Cardiac septum (tissue), 1 donor: Measurements from ENCODE around the gene MAP2. TPM values are rescaled to one million over a fixed set of nuclear protein-coding genes. Genes with fewer than 3 reads are reported as not detected.

Experiments
- DNase-seq: peaks from one replicate; pipeline ENCODE4 v3.0.0-alpha.2; 2020; ENCODE audit warnings: low spot score
- intact Hi-C: fragments of 100-400 bp; cut with DNase I; formaldehyde crosslinking; loops from one replicate; pipeline ENCODE4 v1.14.0; 2022
- total RNA-seq: library from RNA; stranded (reverse); fragmentation: NEBNext Ultra II Directional; extraction: Animal tissue kit (Norgen Biotek cat#: 25700); gene quantifications from one replicate; pipeline ENCODE4 v1.2.1, GENCODE V29; 2021
- donor health status: DM: no; HTN: no; CAD: no.

The MAP2 gene
- total RNA-seq, 1 donor from 2014 or later: 42.1 TPM

- no peak for DNase-seq
- intact Hi-C loops: no loop called here
These were observed 311.0 kb downstream of the MAP2 start for GRCh38 chr2:209734805-209735204.

DNA sequence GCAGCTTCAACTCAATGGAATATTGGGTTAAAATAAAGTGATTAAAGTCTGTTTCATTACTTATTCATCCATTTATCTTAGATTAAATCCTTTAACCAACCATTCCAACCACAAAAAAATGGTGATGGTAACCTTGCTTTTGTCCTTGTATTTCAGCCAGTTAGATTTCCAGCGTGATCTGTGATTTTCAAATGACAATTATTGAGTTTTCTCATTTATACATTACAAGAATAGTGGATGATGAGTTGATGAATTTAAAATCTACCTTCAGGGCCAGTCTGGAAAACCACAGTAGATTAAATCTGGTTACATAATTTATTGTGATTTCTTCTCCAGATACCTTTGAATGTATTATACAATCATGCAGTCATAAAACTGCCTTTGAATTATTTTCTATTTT, 318.1 kb downstream of the MAP2 start:
- intact Hi-C loops: no loop called here
- DNase-seq: no peak

- DNase-seq: no peak
- intact Hi-C loops: no loop called here
These were observed 329.2 kb downstream of the MAP2 start for GRCh38 chr2:209753020-209753419.

DNA sequence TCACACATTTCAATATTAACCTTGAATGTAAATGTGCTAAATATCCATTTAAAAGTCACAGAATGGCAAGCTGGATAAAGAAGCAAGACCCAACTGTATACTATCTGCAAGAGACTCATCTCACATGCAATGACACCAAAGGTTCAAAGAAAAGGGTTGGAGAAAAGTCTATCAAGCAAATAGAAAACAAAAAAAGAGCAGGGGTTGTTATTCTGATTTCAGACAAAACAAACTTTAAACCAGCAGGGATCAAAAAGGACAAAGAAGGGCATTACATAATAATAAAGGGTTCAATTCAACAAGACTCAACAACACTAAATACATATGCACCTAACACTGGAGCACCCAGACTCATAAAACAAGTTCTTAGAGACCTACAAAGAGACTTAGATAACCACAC, 333.3 kb downstream of the MAP2 start:
- intact Hi-C loops: no loop called here
- no peak for DNase-seq

- intact Hi-C loops: no loop called here
- no peak for DNase-seq
These were observed 337.7 kb downstream of the MAP2 start for GRCh38 chr2:209761566-209761965.

- DNase-seq: no peak
- intact Hi-C loops: no loop called here
These were observed 338.7 kb downstream of the MAP2 start for GRCh38 chr2:209762563-209762962.

- DNase-seq: no peak
- intact Hi-C loops: no loop called here
These were observed 339.3 kb downstream of the MAP2 start for GRCh38 chr2:209763106-209763505.

DNA sequence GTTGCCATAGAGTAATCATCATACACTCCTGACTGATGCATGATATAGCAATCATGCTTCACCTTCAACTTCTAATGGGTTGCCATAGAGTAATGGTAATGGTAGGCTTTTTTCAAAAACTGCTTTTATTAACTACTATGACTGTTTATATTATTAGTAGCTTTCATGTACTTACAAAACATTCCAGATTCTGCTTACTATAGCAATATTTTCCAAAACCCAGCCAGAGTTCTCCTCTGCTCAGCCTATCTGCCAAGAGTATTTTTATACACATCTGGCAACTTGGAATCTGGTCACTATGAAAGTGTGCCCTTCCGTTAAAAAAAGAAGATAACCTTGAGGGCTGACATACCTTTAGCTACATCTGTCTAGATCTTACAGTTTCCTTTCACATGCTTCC, 342.8 kb downstream of the MAP2 start:
- DNase-seq: no peak
- intact Hi-C loops: no loop called here

DNA sequence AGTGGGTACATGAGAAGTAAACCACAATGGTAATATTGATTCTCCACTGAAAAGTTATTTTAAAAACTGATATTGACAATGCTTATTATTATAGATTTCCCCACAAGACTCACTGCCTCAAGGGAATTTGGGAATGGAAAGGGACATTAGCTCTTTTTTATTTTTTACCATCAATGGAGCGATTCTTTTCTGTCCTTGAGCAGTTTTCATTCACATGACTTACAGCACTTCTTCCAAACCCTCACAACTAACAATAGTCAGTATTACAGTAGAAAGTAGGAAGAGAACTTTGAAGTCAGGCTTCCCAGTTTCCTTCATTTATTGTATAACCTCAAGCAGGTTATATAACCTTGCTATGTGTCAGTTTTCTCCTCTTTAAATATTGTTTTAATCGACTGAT, 343.5 kb downstream of the MAP2 start:
- DNase-seq: no peak
- intact Hi-C loops: no loop called here

- DNase-seq: no peak
- intact Hi-C loops: no loop called here
These were observed 344.7 kb downstream of the MAP2 start for GRCh38 chr2:209768557-209768956.

DNA sequence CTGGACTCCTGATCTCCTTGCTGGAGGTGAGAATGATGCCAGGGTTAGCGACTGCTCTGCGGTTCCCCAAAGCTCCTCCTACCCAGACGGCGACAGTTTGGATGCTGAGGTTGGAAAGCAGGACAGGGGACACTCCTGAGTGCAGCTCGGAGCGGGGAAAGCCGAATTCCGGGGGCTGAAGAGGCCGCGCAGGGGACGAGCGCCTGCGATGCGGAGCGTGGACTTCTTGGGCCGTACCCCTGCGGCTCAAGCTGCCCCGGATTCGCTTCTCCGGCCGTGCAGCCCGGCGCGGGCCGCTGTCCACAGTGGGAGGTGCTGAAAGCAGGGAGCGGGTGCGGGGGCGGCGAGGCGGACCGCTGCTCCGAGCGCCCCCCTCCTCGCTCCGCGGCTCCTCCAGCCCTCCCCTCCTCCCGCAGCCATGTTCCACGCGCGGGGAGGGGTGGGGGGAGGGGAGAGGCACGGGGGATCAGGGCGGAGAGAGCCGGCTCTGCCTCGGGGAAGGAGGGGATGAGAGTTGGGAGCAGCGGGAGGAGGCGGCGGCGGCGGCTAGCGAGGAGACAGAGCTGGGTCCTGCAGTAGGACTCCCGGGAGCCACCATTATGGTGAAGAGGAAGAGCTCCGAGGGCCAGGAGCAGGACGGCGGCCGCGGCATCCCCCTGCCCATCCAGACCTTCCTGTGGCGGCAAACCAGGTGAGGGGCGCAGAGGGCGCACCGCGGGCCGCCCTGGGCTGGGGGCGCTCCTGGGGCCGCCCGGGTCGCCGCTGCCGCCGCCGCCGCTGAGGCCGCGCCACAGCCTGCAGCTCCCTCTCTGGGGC, 347.8 kb downstream of the MAP2 start, which contains the start of gene UNC80:
UNC80 (plus strand) TSS at position 359 of the 816 bp plus-strand sequence; CDS start at position 600, 241 bp downstream.
- intact Hi-C loops: loop anchor here (10.0 kb wide), 1 partner anchor 347 kb away; the partner anchor contains the start of gene MAP2
- DNase-seq: peak; percentile 80

GRCh38 chr2:209772290-209772685, 348.4 kb downstream of the MAP2 start:
- intact Hi-C loops: loop anchor here (10.0 kb wide), 1 partner anchor 347 kb away; the partner anchor contains the start of gene MAP2

DNA sequence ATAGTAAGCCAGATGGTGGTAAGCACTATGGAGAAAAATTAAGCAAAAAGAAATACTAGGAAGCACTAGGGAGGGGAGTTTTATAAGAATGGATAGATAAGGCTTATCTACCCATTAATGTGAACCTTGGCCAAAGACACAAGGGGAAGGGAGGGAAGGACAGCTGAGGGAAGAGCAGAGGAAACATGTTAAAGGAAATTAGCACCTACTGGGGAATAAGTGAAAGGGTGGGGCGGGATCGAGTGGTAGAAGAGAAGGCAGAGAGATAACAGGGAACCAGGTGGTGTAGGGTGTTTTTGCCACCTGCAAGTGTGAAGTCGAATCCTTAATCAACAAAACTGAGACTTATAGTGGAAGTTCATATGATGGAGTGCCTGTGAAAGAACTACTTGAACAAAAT, 349.5 kb downstream of the MAP2 start:
- intact Hi-C loops: loop anchor here (10.0 kb wide), 1 partner anchor 349 kb away; the partner anchor contains the start of gene MAP2
- DNase-seq: no peak

More at GRCh38 chr2:209772290-209772685, 348.4 kb downstream of the MAP2 start:
- DNase-seq: no peak
